HEK293 (cell line): Measurements from ENCODE around the gene ESRRG.

ENCODE experiments used
- GLIS1 ChIP-seq: fragments of 450-650 bp; formaldehyde crosslinking; IDR thresholded peaks from 2 replicates; pipeline ENCODE4 v1.5.1; 2016; ENCODE audit warnings: missing biosample characterization, missing genetic modification characterization
- GLIS2 ChIP-seq: fragments of 450-650 bp; formaldehyde crosslinking; IDR thresholded peaks from 2 replicates; pipeline ENCODE4 v1.5.1; 2016; ENCODE audit warnings: missing biosample characterization, missing genetic modification characterization
- KLF9 ChIP-seq: fragments of 450-650 bp; formaldehyde crosslinking; IDR thresholded peaks from 2 replicates; pipeline ENCODE4 v1.5.1; 2016; ENCODE audit warnings: missing biosample characterization, missing genetic modification characterization, low read depth
- OVOL3 ChIP-seq: fragments of 450-650 bp; formaldehyde crosslinking; IDR thresholded peaks from 2 replicates; pipeline ENCODE4 v1.5.1; 2016; ENCODE audit warnings: missing biosample characterization, missing genetic modification characterization
- SALL2 ChIP-seq: fragments of 450-650 bp; formaldehyde crosslinking; IDR thresholded peaks from 2 replicates; pipeline ENCODE4 v1.5.0; 2017; ENCODE audit warnings: missing biosample characterization, mild to moderate bottlenecking, missing genetic modification characterization, borderline replicate concordance
- ZBTB17 ChIP-seq: fragments of 450-650 bp; formaldehyde crosslinking; IDR thresholded peaks from 2 replicates; pipeline ENCODE4 v1.5.1; 2016; ENCODE audit warnings: missing biosample characterization, missing genetic modification characterization
- ZFHX2 ChIP-seq: fragments of 450-650 bp; formaldehyde crosslinking; conservative IDR thresholded peaks from 2 replicates; pipeline ENCODE4 v1.5.1; 2016; ENCODE audit warnings: missing biosample characterization, missing genetic modification characterization
- ZFP3 ChIP-seq: fragments of 450-650 bp; formaldehyde crosslinking; IDR thresholded peaks from 2 replicates; pipeline ENCODE4 v1.5.1; 2016; ENCODE audit warnings: low read depth, missing biosample characterization, missing genetic modification characterization
- ZIC2 ChIP-seq: fragments of 450-650 bp; formaldehyde crosslinking; IDR thresholded peaks from 2 replicates; pipeline ENCODE4 v1.5.1; 2016; ENCODE audit warnings: missing biosample characterization, missing genetic modification characterization
- ZNF239 ChIP-seq: fragments of 450-650 bp; formaldehyde crosslinking; IDR thresholded peaks from 2 replicates; pipeline ENCODE4 v1.5.1; 2016; ENCODE audit warnings: missing biosample characterization, missing genetic modification characterization
- ZNF248 ChIP-seq: fragments of 450-650 bp; formaldehyde crosslinking; IDR thresholded peaks from 2 replicates; pipeline ENCODE4 v1.5.1; 2017; ENCODE audit warnings: missing biosample characterization, missing genetic modification characterization
- ZNF292 ChIP-seq: fragments of 450-650 bp; formaldehyde crosslinking; IDR thresholded peaks from 2 replicates; pipeline ENCODE4 v1.5.1; 2016; ENCODE audit warnings: low read depth, missing biosample characterization, missing genetic modification characterization, borderline replicate concordance
- ZNF335 ChIP-seq: fragments of 450-650 bp; formaldehyde crosslinking; conservative IDR thresholded peaks from 2 replicates; pipeline ENCODE4 v1.5.1; 2016; ENCODE audit warnings: missing biosample characterization, missing genetic modification characterization
- ZNF423 ChIP-seq: fragments of 450-650 bp; formaldehyde crosslinking; IDR thresholded peaks from 2 replicates; pipeline ENCODE4 v1.5.1; 2016; ENCODE audit warnings: missing biosample characterization, missing genetic modification characterization
- ZNF501 ChIP-seq: fragments of 450-650 bp; formaldehyde crosslinking; IDR thresholded peaks from 2 replicates; pipeline ENCODE4 v1.5.1; 2016; ENCODE audit warnings: missing biosample characterization, missing genetic modification characterization
- ZNF549 ChIP-seq: fragments of 450-650 bp; IDR thresholded peaks from 2 replicates; pipeline ENCODE4 v1.5.1; 2018; ENCODE audit warnings: missing biosample characterization, missing genetic modification characterization, mild to moderate bottlenecking, inconsistent platforms, moderate library complexity
- ZNF555 ChIP-seq: fragments of 450-650 bp; formaldehyde crosslinking; conservative IDR thresholded peaks from 2 replicates; pipeline ENCODE4 v1.5.1; 2017; ENCODE audit warnings: missing biosample characterization, mild to moderate bottlenecking, missing genetic modification characterization, inconsistent platforms
- ZNF629 ChIP-seq: fragments of 450-650 bp; formaldehyde crosslinking; IDR thresholded peaks from 2 replicates; pipeline ENCODE4 v1.5.1; 2017; ENCODE audit warnings: missing biosample characterization, missing genetic modification characterization
- ZNF658 ChIP-seq: fragments of 450-650 bp; formaldehyde crosslinking; IDR thresholded peaks from 2 replicates; pipeline ENCODE4; 2016; ENCODE audit warnings: missing biosample characterization, missing genetic modification characterization
- ZXDB ChIP-seq: fragments of 450-650 bp; formaldehyde crosslinking; IDR thresholded peaks from 2 replicates; pipeline ENCODE4 v1.5.1; 2016; ENCODE audit warnings: missing biosample characterization, missing genetic modification characterization
- TF ChIP-seq, protein P1 (sequence below): fragments of 450-650 bp; formaldehyde crosslinking; IDR thresholded peaks from 2 replicates; pipeline ENCODE4 v1.5.1; 2016; ENCODE audit warnings: missing biosample characterization, missing genetic modification characterization
- TF ChIP-seq, protein P2 (sequence below): fragments of 450-650 bp; formaldehyde crosslinking; IDR thresholded peaks from 2 replicates; pipeline ENCODE4 v1.5.1; 2016; ENCODE audit warnings: missing biosample characterization, missing genetic modification characterization
- TF ChIP-seq, protein P3 (sequence below): fragments of 450-650 bp; IDR thresholded peaks from 2 replicates; pipeline ENCODE4 v1.5.1; 2018; ENCODE audit warnings: missing biosample characterization, missing genetic modification characterization
- TF ChIP-seq, protein P4 (sequence below): fragments of 450-650 bp; formaldehyde crosslinking; IDR thresholded peaks from 2 replicates; pipeline ENCODE4 v1.5.1; 2017; ENCODE audit warnings: missing biosample characterization, mild to moderate bottlenecking, missing genetic modification characterization, moderate library complexity
- TF ChIP-seq, protein P5 (sequence below): fragments of 450-650 bp; formaldehyde crosslinking; optimal IDR thresholded peaks from 2 replicates; pipeline ENCODE3; 2016; ENCODE audit warnings: missing biosample characterization, mild to moderate bottlenecking, missing genetic modification characterization
- TF ChIP-seq, protein P6 (sequence below): fragments of 450-650 bp; formaldehyde crosslinking; IDR thresholded peaks from 2 replicates; pipeline ENCODE4 v1.5.1; 2017; ENCODE audit warnings: missing biosample characterization, missing genetic modification characterization
- TF ChIP-seq, protein P7 (sequence below): fragments of 450-650 bp; formaldehyde crosslinking; IDR thresholded peaks from 2 replicates; pipeline ENCODE4 v1.5.1; 2016; ENCODE audit warnings: missing biosample characterization, missing genetic modification characterization

Gene ESRRG

DNA sequence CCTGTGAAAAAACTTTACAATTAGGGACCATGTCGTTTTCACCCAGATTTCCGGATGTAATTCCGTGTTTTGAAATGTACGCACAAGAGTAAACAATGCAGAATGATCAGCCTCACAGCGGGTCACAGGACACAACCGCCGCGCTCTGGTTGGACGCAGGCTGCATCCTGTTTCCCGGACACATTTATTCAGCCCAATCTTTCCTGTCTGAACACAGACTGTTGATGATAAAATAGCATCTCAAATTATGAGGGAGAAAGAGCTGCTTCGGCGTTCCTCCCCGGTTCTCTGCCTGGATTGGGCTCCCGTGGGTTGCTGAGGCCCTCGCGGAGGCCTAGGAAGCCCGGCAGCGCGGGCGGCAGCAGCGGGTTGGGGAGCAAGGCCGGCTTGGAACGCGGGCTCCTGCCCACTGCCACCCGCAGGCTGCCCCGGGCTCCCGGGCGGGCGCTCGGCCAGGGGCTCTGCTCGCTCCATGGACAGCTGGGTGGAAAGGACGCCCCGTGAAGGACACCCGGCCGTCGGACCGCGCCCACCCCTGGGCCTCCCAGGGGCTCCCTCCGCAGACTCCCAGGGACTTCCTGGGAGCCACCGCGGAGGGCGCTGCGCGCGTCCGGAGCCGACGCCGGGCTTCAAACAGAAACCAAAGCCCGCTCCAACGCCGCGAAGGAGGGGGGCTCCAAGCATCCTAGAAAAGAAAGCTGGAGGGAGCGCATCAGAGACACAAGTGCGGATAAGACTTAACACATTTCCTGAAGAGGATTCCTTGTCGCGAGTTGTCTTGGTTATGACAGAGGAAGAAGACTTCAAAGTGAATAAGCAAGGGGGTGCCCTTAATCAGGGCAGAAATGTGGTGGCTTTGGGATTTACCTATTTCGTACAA is 122.3 kb downstream of the ESRRG start (continued):
- TF ChIP-seq SALL2 (tag by site-specific recombination) (no peak), ZNF555 (tag by site-specific recombination) (no peak), KLF9 (tag by site-specific recombination) (no peak), ZNF501 (tag by site-specific recombination) (no peak), ZFP3 (tag by site-specific recombination) (no peak), ZNF335 (tag by site-specific recombination) (peak; percentile 51), ZXDB (tag by site-specific recombination) (peak; percentile 53; the same call in 1 of the 2 replicates), OVOL3 (tag by site-specific recombination) (no peak), ZNF239 (tag by site-specific recombination) (no peak), GLIS2 (tag by site-specific recombination) (peak; percentile 68), ZNF292 (no peak), ZNF423 (tag by site-specific recombination) (peak; percentile 75), ZNF549 (tag by site-specific recombination) (no peak), GLIS1 (tag by site-specific recombination) (peak; percentile 74), ZNF248 (tag by site-specific recombination) (no peak), ZNF629 (tag by site-specific recombination) (no peak), ZFHX2 (tag by site-specific recombination) (0 out of 2 replicates have a peak, but pooled peaks have one; percentile 18), ZIC2 (tag by site-specific recombination) (peak; percentile 65), ZBTB17 (tag by site-specific recombination) (peak; percentile 40; the same call in 1 of the 2 replicates), ZNF658 (tag by site-specific recombination) (no peak)
- TF ChIP-seq, protein P1, sequence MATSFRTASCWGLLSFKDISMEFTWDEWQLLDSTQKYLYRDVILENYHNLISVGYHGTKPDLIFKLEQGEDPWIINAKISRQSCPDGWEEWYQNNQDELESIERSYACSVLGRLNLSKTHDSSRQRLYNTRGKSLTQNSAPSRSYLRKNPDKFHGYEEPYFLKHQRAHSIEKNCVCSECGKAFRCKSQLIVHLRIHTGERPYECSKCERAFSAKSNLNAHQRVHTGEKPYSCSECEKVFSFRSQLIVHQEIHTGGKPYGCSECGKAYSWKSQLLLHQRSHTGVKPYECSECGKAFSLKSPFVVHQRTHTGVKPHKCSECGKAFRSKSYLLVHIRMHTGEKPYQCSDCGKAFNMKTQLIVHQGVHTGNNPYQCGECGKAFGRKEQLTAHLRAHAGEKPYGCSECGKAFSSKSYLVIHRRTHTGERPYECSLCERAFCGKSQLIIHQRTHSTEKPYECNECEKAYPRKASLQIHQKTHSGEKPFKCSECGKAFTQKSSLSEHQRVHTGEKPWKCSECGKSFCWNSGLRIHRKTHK: no peak
- TF ChIP-seq, protein P2, sequence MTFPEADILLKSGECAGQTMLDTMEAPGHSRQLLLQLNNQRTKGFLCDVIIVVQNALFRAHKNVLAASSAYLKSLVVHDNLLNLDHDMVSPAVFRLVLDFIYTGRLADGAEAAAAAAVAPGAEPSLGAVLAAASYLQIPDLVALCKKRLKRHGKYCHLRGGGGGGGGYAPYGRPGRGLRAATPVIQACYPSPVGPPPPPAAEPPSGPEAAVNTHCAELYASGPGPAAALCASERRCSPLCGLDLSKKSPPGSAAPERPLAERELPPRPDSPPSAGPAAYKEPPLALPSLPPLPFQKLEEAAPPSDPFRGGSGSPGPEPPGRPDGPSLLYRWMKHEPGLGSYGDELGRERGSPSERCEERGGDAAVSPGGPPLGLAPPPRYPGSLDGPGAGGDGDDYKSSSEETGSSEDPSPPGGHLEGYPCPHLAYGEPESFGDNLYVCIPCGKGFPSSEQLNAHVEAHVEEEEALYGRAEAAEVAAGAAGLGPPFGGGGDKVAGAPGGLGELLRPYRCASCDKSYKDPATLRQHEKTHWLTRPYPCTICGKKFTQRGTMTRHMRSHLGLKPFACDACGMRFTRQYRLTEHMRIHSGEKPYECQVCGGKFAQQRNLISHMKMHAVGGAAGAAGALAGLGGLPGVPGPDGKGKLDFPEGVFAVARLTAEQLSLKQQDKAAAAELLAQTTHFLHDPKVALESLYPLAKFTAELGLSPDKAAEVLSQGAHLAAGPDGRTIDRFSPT: no peak
- TF ChIP-seq, protein P3, sequence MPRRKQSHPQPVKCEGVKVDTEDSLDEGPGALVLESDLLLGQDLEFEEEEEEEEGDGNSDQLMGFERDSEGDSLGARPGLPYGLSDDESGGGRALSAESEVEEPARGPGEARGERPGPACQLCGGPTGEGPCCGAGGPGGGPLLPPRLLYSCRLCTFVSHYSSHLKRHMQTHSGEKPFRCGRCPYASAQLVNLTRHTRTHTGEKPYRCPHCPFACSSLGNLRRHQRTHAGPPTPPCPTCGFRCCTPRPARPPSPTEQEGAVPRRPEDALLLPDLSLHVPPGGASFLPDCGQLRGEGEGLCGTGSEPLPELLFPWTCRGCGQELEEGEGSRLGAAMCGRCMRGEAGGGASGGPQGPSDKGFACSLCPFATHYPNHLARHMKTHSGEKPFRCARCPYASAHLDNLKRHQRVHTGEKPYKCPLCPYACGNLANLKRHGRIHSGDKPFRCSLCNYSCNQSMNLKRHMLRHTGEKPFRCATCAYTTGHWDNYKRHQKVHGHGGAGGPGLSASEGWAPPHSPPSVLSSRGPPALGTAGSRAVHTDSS (tag by site-specific recombination): no peak
- TF ChIP-seq, protein P4, sequence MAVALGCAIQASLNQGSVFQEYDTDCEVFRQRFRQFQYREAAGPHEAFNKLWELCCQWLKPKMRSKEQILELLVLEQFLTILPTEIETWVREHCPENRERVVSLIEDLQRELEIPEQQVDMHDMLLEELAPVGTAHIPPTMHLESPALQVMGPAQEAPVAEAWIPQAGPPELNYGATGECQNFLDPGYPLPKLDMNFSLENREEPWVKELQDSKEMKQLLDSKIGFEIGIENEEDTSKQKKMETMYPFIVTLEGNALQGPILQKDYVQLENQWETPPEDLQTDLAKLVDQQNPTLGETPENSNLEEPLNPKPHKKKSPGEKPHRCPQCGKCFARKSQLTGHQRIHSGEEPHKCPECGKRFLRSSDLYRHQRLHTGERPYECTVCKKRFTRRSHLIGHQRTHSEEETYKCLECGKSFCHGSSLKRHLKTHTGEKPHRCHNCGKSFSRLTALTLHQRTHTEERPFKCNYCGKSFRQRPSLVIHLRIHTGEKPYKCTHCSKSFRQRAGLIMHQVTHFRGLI (tag by site-specific recombination): no peak
- TF ChIP-seq, protein P5, sequence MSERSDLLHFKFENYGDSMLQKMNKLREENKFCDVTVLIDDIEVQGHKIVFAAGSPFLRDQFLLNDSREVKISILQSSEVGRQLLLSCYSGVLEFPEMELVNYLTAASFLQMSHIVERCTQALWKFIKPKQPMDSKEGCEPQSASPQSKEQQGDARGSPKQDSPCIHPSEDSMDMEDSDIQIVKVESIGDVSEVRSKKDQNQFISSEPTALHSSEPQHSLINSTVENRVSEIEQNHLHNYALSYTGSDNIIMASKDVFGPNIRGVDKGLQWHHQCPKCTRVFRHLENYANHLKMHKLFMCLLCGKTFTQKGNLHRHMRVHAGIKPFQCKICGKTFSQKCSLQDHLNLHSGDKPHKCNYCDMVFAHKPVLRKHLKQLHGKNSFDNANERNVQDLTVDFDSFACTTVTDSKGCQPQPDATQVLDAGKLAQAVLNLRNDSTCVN: peak; percentile 52
- TF ChIP-seq, protein P6, sequence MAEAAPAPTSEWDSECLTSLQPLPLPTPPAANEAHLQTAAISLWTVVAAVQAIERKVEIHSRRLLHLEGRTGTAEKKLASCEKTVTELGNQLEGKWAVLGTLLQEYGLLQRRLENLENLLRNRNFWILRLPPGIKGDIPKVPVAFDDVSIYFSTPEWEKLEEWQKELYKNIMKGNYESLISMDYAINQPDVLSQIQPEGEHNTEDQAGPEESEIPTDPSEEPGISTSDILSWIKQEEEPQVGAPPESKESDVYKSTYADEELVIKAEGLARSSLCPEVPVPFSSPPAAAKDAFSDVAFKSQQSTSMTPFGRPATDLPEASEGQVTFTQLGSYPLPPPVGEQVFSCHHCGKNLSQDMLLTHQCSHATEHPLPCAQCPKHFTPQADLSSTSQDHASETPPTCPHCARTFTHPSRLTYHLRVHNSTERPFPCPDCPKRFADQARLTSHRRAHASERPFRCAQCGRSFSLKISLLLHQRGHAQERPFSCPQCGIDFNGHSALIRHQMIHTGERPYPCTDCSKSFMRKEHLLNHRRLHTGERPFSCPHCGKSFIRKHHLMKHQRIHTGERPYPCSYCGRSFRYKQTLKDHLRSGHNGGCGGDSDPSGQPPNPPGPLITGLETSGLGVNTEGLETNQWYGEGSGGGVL (tag by site-specific recombination): no peak
- TF ChIP-seq, protein P7, sequence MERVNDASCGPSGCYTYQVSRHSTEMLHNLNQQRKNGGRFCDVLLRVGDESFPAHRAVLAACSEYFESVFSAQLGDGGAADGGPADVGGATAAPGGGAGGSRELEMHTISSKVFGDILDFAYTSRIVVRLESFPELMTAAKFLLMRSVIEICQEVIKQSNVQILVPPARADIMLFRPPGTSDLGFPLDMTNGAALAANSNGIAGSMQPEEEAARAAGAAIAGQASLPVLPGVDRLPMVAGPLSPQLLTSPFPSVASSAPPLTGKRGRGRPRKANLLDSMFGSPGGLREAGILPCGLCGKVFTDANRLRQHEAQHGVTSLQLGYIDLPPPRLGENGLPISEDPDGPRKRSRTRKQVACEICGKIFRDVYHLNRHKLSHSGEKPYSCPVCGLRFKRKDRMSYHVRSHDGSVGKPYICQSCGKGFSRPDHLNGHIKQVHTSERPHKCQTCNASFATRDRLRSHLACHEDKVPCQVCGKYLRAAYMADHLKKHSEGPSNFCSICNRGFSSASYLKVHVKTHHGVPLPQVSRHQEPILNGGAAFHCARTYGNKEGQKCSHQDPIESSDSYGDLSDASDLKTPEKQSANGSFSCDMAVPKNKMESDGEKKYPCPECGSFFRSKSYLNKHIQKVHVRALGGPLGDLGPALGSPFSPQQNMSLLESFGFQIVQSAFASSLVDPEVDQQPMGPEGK (tag by site-specific recombination): peak; percentile 37
